ENCODE measurements around the gene IQCC.

IQCC gene

GRCh38 chr1:32195972-32196823 is 9.3 kb upstream of the IQCC start:
- no peak for DNase-seq (ENCODE audit: low spot score)

GRCh38 chr1:32197074-32197473 is 8.4 kb upstream of the IQCC start:
- no peak for DNase-seq (ENCODE audit: low spot score)

- no peak for DNase-seq (ENCODE audit: low spot score)
These were observed 7.6 kb upstream of the IQCC start for GRCh38 chr1:32197837-32198236.

GRCh38 chr1:32198237-32199042 is 7.0 kb upstream of the IQCC start:
- DNase-seq (ENCODE audit: low spot score), result no peak

GRCh38 chr1:32199043-32199716 is 6.3 kb upstream of the IQCC start:
- no peak for DNase-seq (ENCODE audit: low spot score)

GRCh38 chr1:32199717-32200072 is 5.8 kb upstream of the IQCC start:
- DNase-seq (ENCODE audit: low spot score), result no peak

- peak; percentile 82 for DNase-seq (ENCODE audit: low spot score)
These were observed 5.1 kb upstream of the IQCC start, which contains the start of gene CCDC28B for GRCh38 chr1:32200226-32201010. TSS of gene CCDC28B (plus strand) at chr1:32200595. CDS start at chr1:32201936, 1,341 bp downstream.

GRCh38 chr1:32201011-32201855 is 4.2 kb upstream of the IQCC start:
- DNase-seq (ENCODE audit: low spot score), result peak; percentile 78

GRCh38 chr1:32204943-32205361 is 519 bp upstream of the IQCC start:
- no peak for DNase-seq (ENCODE audit: low spot score)

GRCh38 chr1:32208469-32208868 is 3.0 kb downstream of the IQCC start:
- no peak for DNase-seq (ENCODE audit: low spot score)

- no peak for DNase-seq (ENCODE audit: low spot score)
These were observed 3.4 kb downstream of the IQCC start, which contains the start of gene DCDC2B for GRCh38 chr1:32208891-32209328. TSS of gene DCDC2B (plus strand) at chr1:32209089. CDS start at chr1:32209094, 5 bp downstream.

- peak; percentile 84 for DNase-seq (ENCODE audit: low spot score)
These were observed 10.4 kb downstream of the IQCC start for GRCh38 chr1:32215629-32216480.

GRCh38 chr1:32216566-32216965 is 11.1 kb downstream of the IQCC start:
- no peak for DNase-seq (ENCODE audit: low spot score)

- DNase-seq (ENCODE audit: low spot score), result no peak
These were observed 13.6 kb downstream of the IQCC start for GRCh38 chr1:32219022-32219421.

GRCh38 chr1:32220746-32221580 is 15.5 kb downstream of the IQCC start:
- DNase-seq (ENCODE audit: low spot score), result no peak

- no peak for DNase-seq (ENCODE audit: low spot score)
These were observed 16.1 kb downstream of the IQCC start for GRCh38 chr1:32221581-32221979.

GRCh38 chr1:32221980-32222755 is 16.7 kb downstream of the IQCC start, which contains the start of the genes EIF3I and TMEM234:
TSS of gene EIF3I (plus strand) at chr1:32222407. CDS start at chr1:32222442, 35 bp downstream.
TSS of gene TMEM234 (minus strand) at chr1:32222353. CDS start at chr1:32222322, 31 bp downstream.
- peak; percentile 94 for DNase-seq (ENCODE audit: low spot score)

- no peak for DNase-seq (ENCODE audit: low spot score)
These were observed 18.2 kb downstream of the IQCC start for GRCh38 chr1:32223683-32224082.

Data from hepatic stellate cell (primary cell).